NCI-H748 treated with DMSO at 0.1 percent for 48 hours (cell line): ENCODE measurements around the gene ARID3C.

Source experiments
- DNase-seq: peaks from one replicate; lab custom pipeline; 2025; lab: John Stamatoyannopoulos, UW

The ARID3C gene

GRCh38 chr9:34628656-34629490, at the start of gene ARID3C:
ARID3C (minus strand) TSS chr9:34629066; CDS start chr9:34628014, 1,052 bp downstream.
- no peak for DNase-seq

- DNase-seq, result no peak
These were observed 47.0 kb upstream of the ARID3C start for GRCh38 chr9:34675869-34676268.

- peak; percentile 60 for DNase-seq
These were observed 46.3 kb upstream of the ARID3C start for GRCh38 chr9:34675048-34675714.

- DNase-seq, result no peak
These were observed 45.6 kb upstream of the ARID3C start for GRCh38 chr9:34674440-34674839.

- no peak for DNase-seq
These were observed 42.4 kb upstream of the ARID3C start for GRCh38 chr9:34671307-34671706.

- DNase-seq, result no peak
These were observed 41.1 kb upstream of the ARID3C start for GRCh38 chr9:34669809-34670562.

- DNase-seq, result peak; percentile 90
These were observed 36.8 kb upstream of the ARID3C start for GRCh38 chr9:34665381-34666250.

GRCh38 chr9:34665067-34665380, 36.2 kb upstream of the ARID3C start:
- DNase-seq, result no peak

- DNase-seq, result peak; percentile 23
These were observed 35.6 kb upstream of the ARID3C start for GRCh38 chr9:34664281-34665066.

- no peak for DNase-seq
These were observed 34.4 kb upstream of the ARID3C start for GRCh38 chr9:34663303-34663605.

- DNase-seq, result no peak
These were observed 33.8 kb upstream of the ARID3C start, which contains the start of gene CCL27 for GRCh38 chr9:34662526-34663302. CCL27 (minus strand) TSS chr9:34662657; CDS start chr9:34662633, 24 bp downstream.

GRCh38 chr9:34659592-34660253, 30.9 kb upstream of the ARID3C start:
- no peak for DNase-seq

GRCh38 chr9:34658461-34658860, 29.6 kb upstream of the ARID3C start:
- DNase-seq, result no peak

- no peak for DNase-seq
These were observed 28.1 kb upstream of the ARID3C start for GRCh38 chr9:34656992-34657391.

GRCh38 chr9:34655394-34655793, 26.5 kb upstream of the ARID3C start:
- DNase-seq, result no peak

GRCh38 chr9:34654323-34655051, 25.6 kb upstream of the ARID3C start:
- no peak for DNase-seq

- no peak for DNase-seq
These were observed 24.5 kb upstream of the ARID3C start for GRCh38 chr9:34653151-34654072.

- DNase-seq, result no peak
These were observed 23.7 kb upstream of the ARID3C start for GRCh38 chr9:34652602-34653000.
